K562 (cell line): Measurements from ENCODE around the gene CLCN6. TPM values are rescaled to one million over a fixed set of nuclear protein-coding genes. Genes with fewer than 3 reads are reported as not detected.

ENCODE experiments used
- CXXC5 ChIP-seq: fragments of 250-450 bp; sonication (Bioruptor Pico); IDR thresholded peaks from 2 replicates; pipeline ENCODE4 v1.8.0; 2022; ENCODE audit warnings: inconsistent platforms, mild to moderate bottlenecking, moderate library complexity
- EZH2 ChIP-seq: IDR thresholded peaks from 2 replicates; pipeline ENCODE4 v1.6.1; 2012; ENCODE audit warnings: low read depth, mild to moderate bottlenecking, inconsistent platforms, low read length, borderline replicate concordance
- RBFOX2 ChIP-seq: fragments of 200-400 bp; formaldehyde crosslinking; IDR thresholded peaks from 2 replicates; pipeline ENCODE4 v1.6.1; 2017; ENCODE audit warnings: low read depth, mild to moderate bottlenecking, low read length, moderate library complexity
- SIX5 ChIP-seq, 2 experiments: IDR thresholded peaks; 2 replicates each; pipeline ENCODE4 v1.6.1; 2011; ENCODE audit warnings: low read length in 2 of 2, borderline replicate concordance in 1 of 2, low read depth in 1 of 2, mild to moderate bottlenecking in 1 of 2, moderate library complexity in 1 of 2; ENCODE audit not compliant: insufficient read depth in 1 of 2
- TEAD4 ChIP-seq, 2 experiments: sonication (generic) in 1 of 2; formaldehyde crosslinking in 1 of 2; IDR thresholded peaks; 2 replicates each; pipeline versions ENCODE4 v1.6.1 to v1.8.0; 2012 to 2022; ENCODE audit warnings: borderline replicate concordance in 1 of 2, inconsistent platforms in 1 of 2, low read length in 1 of 2, mild to moderate bottlenecking in 1 of 2, missing genetic modification reagents in 1 of 2
- XRCC3 ChIP-seq: fragments of 450-650 bp; IDR thresholded peaks from 2 replicates; pipeline ENCODE4 v1.6.1; 2017; ENCODE audit warnings: mild to moderate bottlenecking, moderate library complexity
- ZNF551 ChIP-seq: fragments of 250-450 bp; sonication (Bioruptor Pico); IDR thresholded peaks from 2 replicates; pipeline ENCODE4 v1.5.0; 2021; ENCODE audit warnings: mild to moderate bottlenecking, moderate library complexity
- polyA plus RNA-seq, 8 experiments: library from polyadenylated mRNA; depleted of rRNA in 4 of 8; stranded (reverse) in 5 of 8; unstranded in 3 of 8; fragments of >200 nt; fragmentation: Nextera tagmentation in 2 of 8; fragmentation: Illumina TruSeq in 1 of 8; extraction: Ambion mirVana in 2 of 8; extraction: Trizol in 1 of 8; gene quantifications; 2 replicates each; pipeline versions ENCODE4 v1.2.1 to v1.2.3, GENCODE V29; 2011 to 2014; ENCODE audit warnings: inconsistent platforms in 1 of 8, missing spikeins in 1 of 8
- total RNA-seq, 7 experiments: library from RNA; depleted of rRNA in 6 of 7; stranded (reverse); fragments of >200 nt in 6 of 7; fragmentation: Illumina TruSeq in 2 of 7; extraction: Trizol in 2 of 7; gene quantifications; 2 replicates each; pipeline versions ENCODE4 v1.2.1 to v1.2.3, GENCODE V29; 2011 to 2021; ENCODE audit warnings: low replicate concordance in 1 of 7
- TF ChIP-seq, protein P1 (sequence below): sonication (generic); formaldehyde crosslinking; IDR thresholded peaks from 2 replicates; pipeline ENCODE4 v1.8.1; 2023; ENCODE audit warnings: mild to moderate bottlenecking, missing genetic modification reagents
- TF ChIP-seq, protein P2 (sequence below): fragments of 450-650 bp; IDR thresholded peaks from 2 replicates; pipeline ENCODE4 v1.6.1; 2018; ENCODE audit warnings: mild to moderate bottlenecking, low read depth; ENCODE audit not compliant: partially characterized antibody
- TF ChIP-seq, protein P3 (sequence below): sonication (generic); formaldehyde crosslinking; IDR thresholded peaks from 2 replicates; pipeline ENCODE4 v1.8.1; 2022; ENCODE audit warnings: missing genetic modification reagents
- TF ChIP-seq, protein P4 (sequence below): sonication (generic); formaldehyde crosslinking; IDR thresholded peaks from 2 replicates; pipeline ENCODE4 v1.8.1; 2023; ENCODE audit warnings: mild to moderate bottlenecking, missing genetic modification reagents
- TF ChIP-seq, protein P5 (sequence below): IDR thresholded peaks from 2 replicates; pipeline ENCODE4 v1.6.1; 2011; ENCODE audit warnings: borderline replicate concordance, low read depth, mild to moderate bottlenecking, moderate library complexity, low read length; ENCODE audit not compliant: insufficient read depth, poor library complexity, severe bottlenecking
- TF ChIP-seq, protein P6 (sequence below), 3 experiments: fragments of 200-800 bp in 1 of 3; sonication (Bioruptor generic) in 1 of 3; sonication (generic) in 1 of 3; formaldehyde crosslinking in 1 of 3; IDR thresholded peaks; 2 replicates each; pipeline versions ENCODE4 v1.6.1 to v1.8.0; 2016 to 2022; ENCODE audit warnings: mild to moderate bottlenecking in 2 of 3, missing compliant biosample characterization in 2 of 3, missing genetic modification characterization in 2 of 3, missing genetic modification reagents in 1 of 3
- TF ChIP-seq, protein P7 (sequence below), 2 experiments: fragments of 250-450 bp in 1 of 2; fragments of 450-650 bp in 1 of 2; sonication (Bioruptor Pico) in 1 of 2; IDR thresholded peaks; 2 replicates each; pipeline versions ENCODE4 v1.6.1 to v1.8.0; 2016 to 2021; ENCODE audit warnings: mild to moderate bottlenecking in 2 of 2, moderate library complexity in 2 of 2, missing compliant biosample characterization in 1 of 2, missing genetic modification characterization in 1 of 2

CLCN6 gene
- total and polyA plus RNA-seq, 9 of the 15 experiments (the other 6 are each of a cell fraction or from before 2014, with no cell fraction given), result 2.0 to 21.8 (median 13.6) TPM

DNA sequence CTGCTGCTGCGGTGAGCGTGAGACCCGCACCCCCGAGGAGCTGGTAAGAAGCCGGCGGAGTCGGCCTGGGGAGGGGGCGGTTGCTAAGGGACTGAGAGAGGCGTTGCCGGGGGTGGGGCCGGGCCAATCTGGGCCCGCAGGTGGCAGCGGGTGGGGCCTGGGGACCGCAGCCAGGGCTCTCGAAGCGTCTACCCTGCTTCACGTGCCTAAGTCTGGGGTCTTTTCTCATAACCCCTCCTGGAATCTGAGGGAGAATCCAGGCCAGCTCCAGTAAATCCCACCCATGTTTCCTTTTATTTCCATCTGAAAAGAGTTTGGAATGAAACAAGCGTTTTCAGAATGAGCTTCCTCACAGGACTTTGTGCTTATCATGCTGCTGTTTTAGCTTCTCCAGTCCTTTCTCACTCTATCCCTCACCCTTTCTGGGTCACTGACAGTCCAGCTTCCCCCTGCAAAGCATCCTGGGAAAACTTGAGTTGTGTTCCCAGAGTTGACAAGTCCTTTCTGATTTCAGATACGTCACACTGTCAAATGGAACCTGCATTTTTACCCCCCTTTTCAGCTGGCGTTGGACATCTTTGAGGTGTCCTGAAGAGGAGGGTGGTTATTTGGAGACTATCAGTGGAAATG lies 431 bp downstream of the CLCN6 start (continued):
- TF ChIP-seq, protein P1, sequence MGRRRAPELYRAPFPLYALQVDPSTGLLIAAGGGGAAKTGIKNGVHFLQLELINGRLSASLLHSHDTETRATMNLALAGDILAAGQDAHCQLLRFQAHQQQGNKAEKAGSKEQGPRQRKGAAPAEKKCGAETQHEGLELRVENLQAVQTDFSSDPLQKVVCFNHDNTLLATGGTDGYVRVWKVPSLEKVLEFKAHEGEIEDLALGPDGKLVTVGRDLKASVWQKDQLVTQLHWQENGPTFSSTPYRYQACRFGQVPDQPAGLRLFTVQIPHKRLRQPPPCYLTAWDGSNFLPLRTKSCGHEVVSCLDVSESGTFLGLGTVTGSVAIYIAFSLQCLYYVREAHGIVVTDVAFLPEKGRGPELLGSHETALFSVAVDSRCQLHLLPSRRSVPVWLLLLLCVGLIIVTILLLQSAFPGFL (CRISPR knock-in tag), result no peak
- TF ChIP-seq, protein P2, sequence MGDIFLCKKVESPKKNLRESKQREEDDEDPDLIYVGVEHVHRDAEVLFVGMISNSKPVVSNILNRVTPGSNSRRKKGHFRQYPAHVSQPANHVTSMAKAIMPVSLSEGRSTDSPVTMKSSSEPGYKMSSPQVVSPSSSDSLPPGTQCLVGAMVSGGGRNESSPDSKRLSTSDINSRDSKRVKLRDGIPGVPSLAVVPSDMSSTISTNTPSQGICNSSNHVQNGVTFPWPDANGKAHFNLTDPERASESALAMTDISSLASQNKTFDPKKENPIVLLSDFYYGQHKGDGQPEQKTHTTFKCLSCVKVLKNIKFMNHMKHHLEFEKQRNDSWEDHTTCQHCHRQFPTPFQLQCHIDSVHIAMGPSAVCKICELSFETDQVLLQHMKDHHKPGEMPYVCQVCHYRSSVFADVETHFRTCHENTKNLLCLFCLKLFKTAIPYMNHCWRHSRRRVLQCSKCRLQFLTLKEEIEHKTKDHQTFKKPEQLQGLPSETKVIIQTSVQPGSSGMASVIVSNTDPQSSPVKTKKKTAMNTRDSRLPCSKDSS, result no peak
- TF ChIP-seq CXXC5 (CRISPR knock-in tag) (no peak), RBFOX2 (no peak), SIX5 (IDR thresholded peaks at IDR 0.05; ENCODE audit: borderline replicate concordance in 1 of 2, insufficient read depth in 1 of 2, low read depth in 1 of 2, low read length in 2 of 2) (no peak), XRCC3 (no peak), EZH2 (no peak), TEAD4 (IDR thresholded peaks at IDR 0.05; ENCODE audit: low read length) (no peak), TEAD4 (CRISPR knock-in tag; IDR thresholded peaks at IDR 0.05; ENCODE audit: borderline replicate concordance) (no peak), ZNF551 (CRISPR knock-in tag) (no peak)
- TF ChIP-seq, protein P3, sequence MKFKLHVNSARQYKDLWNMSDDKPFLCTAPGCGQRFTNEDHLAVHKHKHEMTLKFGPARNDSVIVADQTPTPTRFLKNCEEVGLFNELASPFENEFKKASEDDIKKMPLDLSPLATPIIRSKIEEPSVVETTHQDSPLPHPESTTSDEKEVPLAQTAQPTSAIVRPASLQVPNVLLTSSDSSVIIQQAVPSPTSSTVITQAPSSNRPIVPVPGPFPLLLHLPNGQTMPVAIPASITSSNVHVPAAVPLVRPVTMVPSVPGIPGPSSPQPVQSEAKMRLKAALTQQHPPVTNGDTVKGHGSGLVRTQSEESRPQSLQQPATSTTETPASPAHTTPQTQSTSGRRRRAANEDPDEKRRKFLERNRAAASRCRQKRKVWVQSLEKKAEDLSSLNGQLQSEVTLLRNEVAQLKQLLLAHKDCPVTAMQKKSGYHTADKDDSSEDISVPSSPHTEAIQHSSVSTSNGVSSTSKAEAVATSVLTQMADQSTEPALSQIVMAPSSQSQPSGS (CRISPR knock-in tag), result no peak
- TF ChIP-seq, protein P4, sequence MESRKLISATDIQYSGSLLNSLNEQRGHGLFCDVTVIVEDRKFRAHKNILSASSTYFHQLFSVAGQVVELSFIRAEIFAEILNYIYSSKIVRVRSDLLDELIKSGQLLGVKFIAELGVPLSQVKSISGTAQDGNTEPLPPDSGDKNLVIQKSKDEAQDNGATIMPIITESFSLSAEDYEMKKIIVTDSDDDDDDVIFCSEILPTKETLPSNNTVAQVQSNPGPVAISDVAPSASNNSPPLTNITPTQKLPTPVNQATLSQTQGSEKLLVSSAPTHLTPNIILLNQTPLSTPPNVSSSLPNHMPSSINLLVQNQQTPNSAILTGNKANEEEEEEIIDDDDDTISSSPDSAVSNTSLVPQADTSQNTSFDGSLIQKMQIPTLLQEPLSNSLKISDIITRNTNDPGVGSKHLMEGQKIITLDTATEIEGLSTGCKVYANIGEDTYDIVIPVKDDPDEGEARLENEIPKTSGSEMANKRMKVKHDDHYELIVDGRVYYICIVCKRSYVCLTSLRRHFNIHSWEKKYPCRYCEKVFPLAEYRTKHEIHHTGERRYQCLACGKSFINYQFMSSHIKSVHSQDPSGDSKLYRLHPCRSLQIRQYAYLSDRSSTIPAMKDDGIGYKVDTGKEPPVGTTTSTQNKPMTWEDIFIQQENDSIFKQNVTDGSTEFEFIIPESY, result no peak
- TF ChIP-seq, protein P5, sequence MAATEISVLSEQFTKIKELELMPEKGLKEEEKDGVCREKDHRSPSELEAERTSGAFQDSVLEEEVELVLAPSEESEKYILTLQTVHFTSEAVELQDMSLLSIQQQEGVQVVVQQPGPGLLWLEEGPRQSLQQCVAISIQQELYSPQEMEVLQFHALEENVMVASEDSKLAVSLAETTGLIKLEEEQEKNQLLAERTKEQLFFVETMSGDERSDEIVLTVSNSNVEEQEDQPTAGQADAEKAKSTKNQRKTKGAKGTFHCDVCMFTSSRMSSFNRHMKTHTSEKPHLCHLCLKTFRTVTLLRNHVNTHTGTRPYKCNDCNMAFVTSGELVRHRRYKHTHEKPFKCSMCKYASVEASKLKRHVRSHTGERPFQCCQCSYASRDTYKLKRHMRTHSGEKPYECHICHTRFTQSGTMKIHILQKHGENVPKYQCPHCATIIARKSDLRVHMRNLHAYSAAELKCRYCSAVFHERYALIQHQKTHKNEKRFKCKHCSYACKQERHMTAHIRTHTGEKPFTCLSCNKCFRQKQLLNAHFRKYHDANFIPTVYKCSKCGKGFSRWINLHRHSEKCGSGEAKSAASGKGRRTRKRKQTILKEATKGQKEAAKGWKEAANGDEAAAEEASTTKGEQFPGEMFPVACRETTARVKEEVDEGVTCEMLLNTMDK, result no peak
- TF ChIP-seq, protein P6, sequence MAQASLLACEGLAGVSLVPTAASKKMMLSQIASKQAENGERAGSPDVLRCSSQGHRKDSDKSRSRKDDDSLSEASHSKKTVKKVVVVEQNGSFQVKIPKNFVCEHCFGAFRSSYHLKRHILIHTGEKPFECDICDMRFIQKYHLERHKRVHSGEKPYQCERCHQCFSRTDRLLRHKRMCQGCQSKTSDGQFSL (CRISPR knock-in tag; IDR thresholded peaks at IDR 0.05), result no peak
- TF ChIP-seq, protein P6 (tag; IDR thresholded peaks at IDR 0.05), result no peak
- TF ChIP-seq, protein P7, sequence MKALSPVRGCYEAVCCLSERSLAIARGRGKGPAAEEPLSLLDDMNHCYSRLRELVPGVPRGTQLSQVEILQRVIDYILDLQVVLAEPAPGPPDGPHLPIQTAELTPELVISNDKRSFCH (CRISPR knock-in tag; IDR thresholded peaks at IDR 0.05), result no peak
- TF ChIP-seq, protein P7 (tag; IDR thresholded peaks at IDR 0.05), result no peak
